ENCODE measurements around the gene MYG1.

DNA sequence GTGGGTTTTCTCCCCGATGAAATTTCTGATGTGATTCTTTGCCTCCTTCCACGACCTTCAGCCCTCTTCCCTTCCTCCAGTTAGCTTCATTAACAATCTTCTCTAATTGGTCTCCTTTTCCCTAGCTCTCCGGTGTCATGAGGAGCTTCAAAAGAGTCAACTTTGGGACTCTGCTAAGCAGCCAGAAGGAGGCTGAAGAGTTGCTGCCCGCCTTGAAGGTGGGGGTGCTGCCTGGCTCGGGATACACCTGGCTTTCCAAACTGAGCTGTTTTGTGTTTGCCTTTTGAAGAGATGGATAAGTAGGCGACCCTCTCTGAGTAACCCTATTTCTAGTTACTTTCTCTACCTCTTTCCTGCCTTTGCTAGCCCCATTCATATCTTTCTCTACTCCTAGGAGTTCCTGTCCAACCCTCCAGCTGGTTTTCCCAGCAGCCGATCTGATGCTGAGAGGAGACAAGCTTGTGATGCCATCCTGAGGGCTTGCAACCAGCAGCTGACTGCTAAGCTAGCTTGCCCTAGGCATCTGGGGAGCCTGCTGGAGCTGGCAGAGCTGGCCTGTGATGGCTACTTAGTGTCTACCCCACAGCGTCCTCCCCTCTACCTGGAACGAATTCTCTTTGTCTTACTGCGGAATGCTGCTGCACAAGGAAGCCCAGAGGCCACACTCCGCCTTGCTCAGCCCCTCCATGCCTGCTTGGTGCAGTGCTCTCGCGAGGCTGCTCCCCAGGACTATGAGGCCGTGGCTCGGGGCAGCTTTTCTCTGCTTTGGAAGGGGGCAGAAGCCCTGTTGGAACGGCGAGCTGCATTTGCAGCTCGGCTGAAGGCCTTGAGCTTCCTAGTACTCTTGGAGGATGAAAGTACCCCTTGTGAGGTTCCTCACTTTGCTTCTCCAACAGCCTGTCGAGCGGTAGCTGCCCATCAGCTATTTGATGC lies 30.6 kb upstream of the MYG1 start:
- TF ChIP-seq POLR2AphosphoS5 (IDR thresholded peaks at IDR 0.05; ENCODE audit: borderline replicate concordance, low read depth, low read length) (no peak), EZH2 (IDR thresholded peaks at IDR 0.05) (no peak), FOXP2 (optimal IDR thresholded peaks at IDR 0.05; ENCODE audit: control extremely low read depth, extremely low read length, insufficient read depth) (no peak)

All from SK-N-MC (cell line).